Keratinocyte (primary cell): ENCODE measurements around the gene ADSL. TPM values are rescaled to one million over a fixed set of nuclear protein-coding genes. Genes with fewer than 3 reads are reported as not detected.

Experiments used
- DNase-seq: peaks from one replicate; pipeline ENCODE4 v3.0.0-alpha.2; 2011; ENCODE audit warnings: low read depth, missing footprints, low spot score
- FAIRE-seq: peaks from 2 replicates; lab custom pipeline; 2011; peaks lifted over from hg19 to GRCh38; lab: Jason Lieb, UNC
- H2AFZ ChIP-seq: 2 replicates; pipeline ENCODE4 v1.6.0; 2012; ENCODE audit warnings: low read length, control low read depth, inconsistent platforms; ENCODE audit not compliant: control insufficient read depth
- H3K27ac ChIP-seq: 2 replicates; pipeline ENCODE4 v1.5.1; 2011; ENCODE audit warnings: low read length; ENCODE audit not compliant: control insufficient read depth, insufficient read depth
- H3K27me3 ChIP-seq: 3 replicates; pipeline ENCODE4 v1.6.0; 2011; ENCODE audit warnings: low read length; ENCODE audit not compliant: control insufficient read depth, insufficient read depth; ENCODE audit errors: extremely low read depth
- H3K36me3 ChIP-seq, 2 experiments: 2 replicates in 1 of 2; 3 replicates in 1 of 2; pipeline ENCODE4 v1.5.1; 2011; ENCODE audit warnings: low read length in 2 of 2, mild to moderate bottlenecking in 1 of 2; ENCODE audit not compliant: control insufficient read depth in 2 of 2, insufficient read depth in 2 of 2; ENCODE audit errors: extremely low read depth in 1 of 2
- H3K4me1 ChIP-seq: 3 replicates; pipeline ENCODE4 v1.5.1; 2011; ENCODE audit warnings: low read length; ENCODE audit not compliant: control insufficient read depth, insufficient read depth; ENCODE audit errors: extremely low read depth
- H3K4me2 ChIP-seq: 3 replicates; pipeline ENCODE4 v1.6.0; 2011; ENCODE audit warnings: low read depth, low read length; ENCODE audit not compliant: control insufficient read depth, insufficient read depth; ENCODE audit errors: extremely low read depth
- H3K4me3 ChIP-seq, 3 experiments: fragments of 200-600 bp in 1 of 3; sonication (generic) in 1 of 3; 2 replicates in 2 of 3; 3 replicates in 1 of 3; pipeline ENCODE4 v1.5.1; 2011 to 2016; ENCODE audit warnings: low read length in 3 of 3, mild to moderate bottlenecking in 3 of 3, control low read depth in 2 of 3, inconsistent platforms in 1 of 3, low read depth in 1 of 3, mixed read lengths in 1 of 3, mixed run types in 1 of 3, moderate library complexity in 1 of 3; ENCODE audit not compliant: control insufficient read depth in 2 of 3, insufficient read depth in 2 of 3; ENCODE audit errors: extremely low read depth in 1 of 3
- H3K79me2 ChIP-seq: 2 replicates; pipeline ENCODE4 v1.6.0; 2012; ENCODE audit warnings: low read length; ENCODE audit not compliant: control insufficient read depth, insufficient read depth
- H3K9ac ChIP-seq: 3 replicates; pipeline ENCODE4 v1.6.0; 2011; ENCODE audit warnings: low read length; ENCODE audit not compliant: control insufficient read depth, insufficient read depth; ENCODE audit errors: extremely low read depth
- H3K9me1 ChIP-seq: 3 replicates; pipeline ENCODE4 v1.6.0; 2011; ENCODE audit warnings: low read length; ENCODE audit not compliant: control insufficient read depth, insufficient read depth; ENCODE audit errors: extremely low read depth
- H3K9me3 ChIP-seq: 2 replicates; pipeline ENCODE4 v1.5.1; 2012; ENCODE audit warnings: low read depth, low read length; ENCODE audit not compliant: control insufficient read depth
- H4K20me1 ChIP-seq: 3 replicates; pipeline ENCODE4 v1.6.0; 2011; ENCODE audit warnings: low read length; ENCODE audit not compliant: control insufficient read depth, insufficient read depth; ENCODE audit errors: extremely low read depth
- EZH2 ChIP-seq: IDR thresholded peaks from one replicate; pipeline ENCODE4 v1.6.1; 2012; ENCODE audit warnings: inconsistent platforms, mild to moderate bottlenecking, low read length, moderate library complexity
- dilution Hi-C: fragments of 300-500 bp; cut with MboI; formaldehyde crosslinking; loops from one replicate; pipeline ENCODE4 v1.7.0; 2020; ENCODE audit warnings: low sequenced_read_pairs; ENCODE audit not compliant: extremely low pct_ligation_motif_present
- polyA plus RNA-seq, 5 experiments: library from polyadenylated mRNA; depleted of rRNA in 3 of 5; stranded (reverse) in 3 of 5; stranded (forward) in 1 of 5; unstranded in 1 of 5; fragments of >200 nt; gene quantifications; 1 replicate in 1 of 5; 2 replicates in 3 of 5; 3 replicates in 1 of 5; pipeline versions ENCODE4 v1.2.1 to v1.2.3, GENCODE V29; 2011 to 2012; ENCODE audit warnings: missing spikeins in 2 of 5, low read depth in 1 of 5, low replicate concordance in 1 of 5
- TF ChIP-seq, protein P1 (sequence below), 3 experiments: IDR thresholded peaks in 1 of 3; conservative IDR thresholded peaks in 1 of 3; optimal IDR thresholded peaks in 1 of 3; 2 replicates in 2 of 3; 3 replicates in 1 of 3; pipeline versions ENCODE3 to v1.5.1; 2011; ENCODE audit warnings: low read length in 3 of 3, mild to moderate bottlenecking in 3 of 3, moderate library complexity in 2 of 3, control low read depth in 1 of 3, inconsistent platforms in 1 of 3; ENCODE audit not compliant: insufficient read depth in 2 of 3; ENCODE audit errors: extremely low read depth in 1 of 3

ADSL gene
- polyA plus RNA-seq, 1 donor (not counting 4 experiments of a cell fraction or from before 2014, with no cell fraction given): 96.1 TPM

- no peak for FAIRE-seq
- no peak overlapping the region for H3K4me3 ChIP-seq
These were observed 55.7 kb downstream of the ADSL start for GRCh38 chr22:40401981-40402406.

GRCh38 chr22:40403141-40403540, 56.8 kb downstream of the ADSL start:
- FAIRE-seq (no peak), DNase-seq (no peak)
- Histone ChIP-seq H3K27ac (no peak overlapping the region), H3K36me3 (peaks cover 33 to 36% of the 10 kb centered on the region in 2 experiments), H3K4me1 (peaks cover under 1% of the 10 kb centered on the region), H3K9ac (no peak overlapping the region), H3K27me3 (no peaks in the 10 kb centered on the region), H3K79me2 (peaks cover 3% of the 10 kb centered on the region), H3K9me3 (no peaks in the 10 kb centered on the region), H3K4me2 (no peak overlapping the region), H4K20me1 (peaks cover 6% of the 10 kb centered on the region), H3K9me1 (peaks cover 4% of the 10 kb centered on the region), H3K4me3 (no peak overlapping the region), H2AFZ (no peak overlapping the region)
- dilution Hi-C loops: no loop called here
- TF ChIP-seq EZH2: no peak
- TF ChIP-seq, protein P1, sequence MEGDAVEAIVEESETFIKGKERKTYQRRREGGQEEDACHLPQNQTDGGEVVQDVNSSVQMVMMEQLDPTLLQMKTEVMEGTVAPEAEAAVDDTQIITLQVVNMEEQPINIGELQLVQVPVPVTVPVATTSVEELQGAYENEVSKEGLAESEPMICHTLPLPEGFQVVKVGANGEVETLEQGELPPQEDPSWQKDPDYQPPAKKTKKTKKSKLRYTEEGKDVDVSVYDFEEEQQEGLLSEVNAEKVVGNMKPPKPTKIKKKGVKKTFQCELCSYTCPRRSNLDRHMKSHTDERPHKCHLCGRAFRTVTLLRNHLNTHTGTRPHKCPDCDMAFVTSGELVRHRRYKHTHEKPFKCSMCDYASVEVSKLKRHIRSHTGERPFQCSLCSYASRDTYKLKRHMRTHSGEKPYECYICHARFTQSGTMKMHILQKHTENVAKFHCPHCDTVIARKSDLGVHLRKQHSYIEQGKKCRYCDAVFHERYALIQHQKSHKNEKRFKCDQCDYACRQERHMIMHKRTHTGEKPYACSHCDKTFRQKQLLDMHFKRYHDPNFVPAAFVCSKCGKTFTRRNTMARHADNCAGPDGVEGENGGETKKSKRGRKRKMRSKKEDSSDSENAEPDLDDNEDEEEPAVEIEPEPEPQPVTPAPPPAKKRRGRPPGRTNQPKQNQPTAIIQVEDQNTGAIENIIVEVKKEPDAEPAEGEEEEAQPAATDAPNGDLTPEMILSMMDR (optimal IDR thresholded peaks at IDR 0.05 in 1 of 3, IDR thresholded peaks at IDR 0.05 in 1 of 3, conservative IDR thresholded peaks at IDR 0.05 in 1 of 3; ENCODE audit: extremely low read depth in 1 of 3, insufficient read depth in 2 of 3, low read length in 3 of 3): no peak

More at GRCh38 chr22:40401981-40402406, 55.7 kb downstream of the ADSL start:
- Histone ChIP-seq H4K20me1 (no peaks in the 10 kb centered on the region), H3K79me2 (peaks cover 3% of the 10 kb centered on the region), H3K4me1 (peaks cover 8% of the 10 kb centered on the region), H3K9me3 (no peaks in the 10 kb centered on the region), H3K27ac (no peak overlapping the region), H3K36me3 (peaks cover 28 to 29% of the 10 kb centered on the region in 2 experiments), H3K27me3 (no peaks in the 10 kb centered on the region), H3K4me2 (no peak overlapping the region), H3K9ac (no peak overlapping the region), H3K9me1 (no peaks in the 10 kb centered on the region), H2AFZ (no peak overlapping the region)
- no peak for DNase-seq
- TF ChIP-seq, protein P1 (optimal IDR thresholded peaks at IDR 0.05 in 1 of 3, IDR thresholded peaks at IDR 0.05 in 1 of 3, conservative IDR thresholded peaks at IDR 0.05 in 1 of 3; ENCODE audit: extremely low read depth in 1 of 3, insufficient read depth in 2 of 3, low read length in 3 of 3): no peak
- TF ChIP-seq EZH2: no peak
- dilution Hi-C loops: no loop called here
